Measurements from ENCODE around the gene KCNAB3.

KCNAB3 gene

DNA sequence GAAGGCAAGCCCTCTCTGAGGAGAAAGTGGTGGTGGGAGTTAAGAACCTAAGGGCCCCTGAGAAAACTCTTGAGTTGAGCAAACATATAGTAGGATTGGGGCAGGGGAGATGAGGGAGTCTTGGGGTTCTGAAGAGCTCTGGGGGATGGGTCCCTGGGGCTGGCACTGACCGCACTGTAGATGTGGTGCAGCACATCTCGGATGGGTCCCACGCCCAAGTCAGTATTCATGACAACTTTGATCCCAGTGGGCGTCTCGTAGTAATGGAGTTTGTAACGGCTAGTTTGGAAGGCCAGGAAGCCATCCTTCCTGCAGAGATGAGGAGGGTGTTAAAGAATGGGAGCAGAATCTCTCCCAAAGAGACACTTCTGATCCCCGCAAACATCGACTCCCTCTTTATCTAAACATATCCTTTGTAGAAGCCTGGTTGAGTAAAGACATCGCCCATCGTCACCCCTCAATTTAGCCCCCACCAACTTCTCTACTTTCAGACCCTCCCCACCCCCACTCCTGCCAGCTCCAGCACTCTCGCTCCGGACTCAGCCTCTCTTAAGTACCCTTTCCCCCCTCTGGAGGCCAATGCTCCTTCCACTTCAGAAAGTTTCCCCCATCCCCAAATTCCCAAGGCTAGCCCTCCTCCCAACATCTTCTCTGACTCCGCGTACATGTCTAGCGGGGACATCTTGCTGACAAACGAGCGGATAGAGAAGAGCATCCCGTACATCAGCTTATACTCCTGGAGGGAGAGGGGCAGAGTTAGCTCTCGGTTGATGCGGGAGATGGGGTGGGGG is 1.4 kb upstream of the KCNAB3 start:
- Mint-ChIP-seq H3K27me3 (no peaks in the 10 kb centered on the region), H3K4me1 (ENCODE audit: low read depth) (peaks cover 63% of the 10 kb centered on the region)

DNA sequence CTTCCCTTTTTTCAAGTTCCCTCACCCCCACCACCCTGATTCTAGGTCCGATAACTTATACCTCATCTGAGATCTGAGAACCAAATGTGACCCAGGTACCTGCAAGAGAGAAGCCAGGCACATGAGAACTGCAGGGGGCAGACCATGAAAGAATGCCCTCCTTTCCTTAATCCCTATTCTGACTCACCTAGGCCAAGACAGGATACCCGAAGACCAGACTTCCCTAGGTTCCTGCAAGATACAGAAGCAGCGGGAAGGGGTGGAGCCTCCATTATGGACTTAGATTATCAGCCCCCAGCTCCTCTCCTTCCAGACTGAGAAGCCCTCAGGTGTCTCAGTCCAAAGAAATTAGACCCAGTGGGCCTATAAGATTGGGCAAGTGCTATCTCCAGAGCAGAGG is 2.1 kb downstream of the KCNAB3 start:
- intact Hi-C loops (cut with micrococcal nuclease), result no loop called here

More for the DNA sequence above, 1.4 kb upstream of the KCNAB3 start:
- H3K4me3 Mint-ChIP-seq, result peak overlapping the region; percentile 91
- H3K27ac Mint-ChIP-seq, result peak overlapping the region; percentile 91
- intact Hi-C loops (cut with micrococcal nuclease), result loop anchor here (5.0 kb wide), 1 partner anchor 44 kb away; the partner anchor contains the start of gene CHD3
- no peaks in the 10 kb centered on the region for H3K9me3 Mint-ChIP-seq
- peaks cover 68% of the 10 kb centered on the region for H3K36me3 Mint-ChIP-seq (ENCODE audit: low read depth)

DNA sequence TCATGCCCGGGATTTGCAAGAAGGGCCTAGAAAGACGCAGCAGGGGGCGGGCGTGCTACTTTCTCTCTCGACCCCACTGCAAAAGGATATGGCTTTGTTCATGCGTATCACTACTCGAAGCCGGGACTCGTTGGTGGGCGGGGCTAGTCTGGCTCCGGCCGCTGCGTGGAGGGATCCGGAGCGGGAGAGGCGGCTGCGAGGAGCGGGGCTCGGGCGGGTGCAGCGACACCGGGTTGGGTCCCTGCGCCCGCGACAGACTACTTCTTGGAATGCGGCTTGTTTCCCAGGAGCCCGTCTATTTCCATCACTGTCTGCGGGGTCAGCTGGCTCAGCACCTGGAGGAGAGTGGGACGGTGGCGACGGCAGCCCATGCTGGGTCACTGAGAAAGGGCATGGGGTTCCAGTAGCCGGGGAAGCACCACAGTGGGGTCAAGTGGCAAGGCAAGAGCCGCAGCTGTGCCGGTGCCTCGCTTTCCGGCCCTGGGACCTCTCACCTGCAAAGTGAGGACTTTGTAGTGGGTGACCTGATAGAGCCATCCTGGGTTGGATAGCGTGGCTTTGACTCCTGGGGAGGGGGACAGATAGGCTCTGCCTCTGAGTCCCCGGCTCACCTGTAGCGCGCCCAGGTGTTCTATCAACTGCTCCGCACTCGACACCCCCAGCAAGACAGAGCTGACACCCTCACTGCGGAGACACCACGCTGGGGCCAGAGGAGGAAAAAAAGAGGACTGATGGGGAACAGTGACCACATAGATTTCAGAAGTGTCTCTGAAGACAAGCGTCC is 6.6 kb downstream of the KCNAB3 start:
- intact Hi-C loops (cut with micrococcal nuclease), result no loop called here
- Mint-ChIP-seq H3K4me1 (ENCODE audit: low read depth) (peaks cover 43% of the 10 kb centered on the region), H3K27me3 (no peaks in the 10 kb centered on the region), H3K27ac (peak overlapping the region; percentile 84), H3K9me3 (no peaks in the 10 kb centered on the region), H3K36me3 (ENCODE audit: low read depth) (peaks cover 9% of the 10 kb centered on the region), H3K4me3 (peak overlapping the region; percentile 75)

More for the DNA sequence above, 2.1 kb downstream of the KCNAB3 start:
- Mint-ChIP-seq H3K4me3 (no peak overlapping the region), H3K36me3 (ENCODE audit: low read depth) (peaks cover 47% of the 10 kb centered on the region), H3K27me3 (no peaks in the 10 kb centered on the region), H3K27ac (no peak overlapping the region), H3K4me1 (ENCODE audit: low read depth) (peaks cover 51% of the 10 kb centered on the region), H3K9me3 (no peaks in the 10 kb centered on the region)

DNA sequence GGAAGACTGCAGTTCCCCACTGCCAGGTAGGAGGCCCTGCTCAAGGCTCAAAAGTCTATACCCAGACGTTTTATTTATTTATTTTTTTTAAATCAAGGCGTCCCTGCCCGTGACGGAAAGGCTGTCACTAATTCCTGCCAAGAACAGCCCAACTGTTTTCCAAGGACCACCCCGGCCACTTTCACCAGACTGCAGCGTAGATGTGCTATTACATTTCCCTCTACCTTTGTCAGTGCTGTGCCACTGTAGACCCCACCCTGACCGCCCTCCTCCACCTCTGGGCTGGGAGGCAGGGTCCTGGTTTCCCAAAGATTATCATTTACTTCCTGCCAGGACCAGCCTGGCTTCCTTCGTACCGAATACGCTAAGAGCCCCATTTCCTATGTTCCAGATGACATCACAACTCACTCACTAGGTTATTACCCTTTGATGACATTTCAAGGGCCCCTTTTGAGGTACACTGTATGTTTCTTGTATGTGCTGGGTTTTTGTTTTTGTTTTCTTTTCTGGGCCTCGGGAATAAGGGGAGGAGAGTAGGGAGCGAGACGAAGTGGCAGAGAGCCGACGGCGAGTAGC is 7.3 kb downstream of the KCNAB3 start:
- Mint-ChIP-seq H3K4me3 (peak overlapping the region; percentile 75), H3K27ac (peak overlapping the region; percentile 84), H3K27me3 (no peaks in the 10 kb centered on the region), H3K9me3 (no peaks in the 10 kb centered on the region), H3K36me3 (ENCODE audit: low read depth) (peaks cover 5% of the 10 kb centered on the region), H3K4me1 (ENCODE audit: low read depth) (peaks cover 36% of the 10 kb centered on the region)
- intact Hi-C loops (cut with micrococcal nuclease), result no loop called here

DNA sequence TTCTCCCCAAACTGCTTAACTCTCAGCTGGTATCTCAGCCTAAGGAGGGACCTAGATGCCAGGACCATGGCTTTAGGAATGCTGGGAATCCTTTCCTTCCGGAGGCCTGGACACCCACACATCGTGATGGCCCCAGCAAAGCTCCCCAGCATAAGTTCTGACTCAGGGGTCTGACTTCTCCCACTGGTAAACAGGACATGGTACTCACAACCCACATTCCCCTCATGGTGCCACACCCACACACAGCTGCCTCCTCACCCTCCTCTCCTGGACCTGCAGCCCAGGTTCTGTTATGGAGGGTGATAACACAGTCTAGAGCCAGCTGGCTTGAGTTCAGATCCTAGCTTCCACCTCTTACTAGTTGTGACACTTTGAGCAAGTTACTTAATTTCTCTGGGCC is 12.8 kb downstream of the KCNAB3 start:
- peaks cover 39% of the 10 kb centered on the region for H3K4me1 Mint-ChIP-seq (ENCODE audit: low read depth)
- peak overlapping the region; percentile 98 for H3K4me3 Mint-ChIP-seq
- no peaks in the 10 kb centered on the region for H3K9me3 Mint-ChIP-seq
- intact Hi-C loops (cut with micrococcal nuclease), result no loop called here
- H3K27me3 Mint-ChIP-seq, result no peaks in the 10 kb centered on the region
- peak overlapping the region; percentile 94 for H3K27ac Mint-ChIP-seq
- H3K36me3 Mint-ChIP-seq (ENCODE audit: low read depth), result peaks cover 9% of the 10 kb centered on the region

DNA sequence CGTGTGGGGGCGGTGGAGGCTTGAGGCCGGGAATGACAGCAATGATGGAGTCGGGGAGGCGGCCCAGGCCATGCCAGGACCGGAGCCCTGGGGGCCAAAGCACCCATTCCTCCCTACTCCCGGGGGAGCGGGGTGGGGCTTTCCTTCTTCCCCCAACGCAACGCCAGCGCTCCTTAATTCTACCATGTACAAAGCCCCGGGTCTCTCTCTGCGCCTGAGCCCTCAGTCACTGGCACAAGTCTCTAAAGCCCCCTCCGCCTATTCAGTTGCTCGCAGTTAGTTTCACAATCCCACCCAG is 13.3 kb downstream of the KCNAB3 start:
- intact Hi-C loops (cut with micrococcal nuclease), result no loop called here
- H3K4me3 Mint-ChIP-seq, result peak overlapping the region; percentile 98

DNA sequence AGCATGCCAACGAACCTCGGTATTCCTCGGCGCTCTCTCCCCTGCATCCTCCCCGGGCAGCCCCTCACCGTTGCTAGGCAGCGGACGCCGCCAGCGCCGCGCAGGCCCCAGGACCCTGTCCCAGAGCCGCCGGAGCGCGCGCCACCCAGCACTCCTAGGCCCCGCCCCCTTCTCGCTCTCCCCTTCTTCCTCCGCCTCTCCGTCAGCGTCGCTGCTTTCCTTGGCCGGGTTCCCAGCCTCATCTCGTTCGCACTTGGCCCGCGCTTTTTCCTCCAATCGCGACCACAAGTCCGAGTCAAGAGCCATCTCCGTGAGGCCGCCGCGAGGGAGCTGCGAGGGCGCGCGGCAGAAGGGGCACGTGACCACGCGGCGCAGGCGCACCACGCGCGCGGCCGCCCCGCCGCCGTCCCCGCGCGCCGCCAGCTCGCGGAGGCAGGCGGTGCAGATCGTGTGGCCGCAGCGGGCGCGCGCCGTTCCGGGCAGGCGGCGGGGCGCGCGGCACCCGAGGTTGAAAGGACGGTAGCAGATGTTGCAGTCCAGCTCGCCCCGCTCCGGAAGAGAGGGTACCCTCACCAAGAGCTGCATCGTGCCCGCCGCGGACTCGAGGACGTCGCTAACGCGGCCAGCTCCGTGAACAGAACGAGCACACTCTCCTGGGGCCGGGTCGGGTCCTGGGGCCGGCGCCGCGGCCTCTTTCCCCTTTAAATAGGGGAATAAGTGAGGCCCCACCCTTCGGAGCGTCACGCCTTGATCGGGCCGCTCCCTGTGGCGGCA is 13.9 kb downstream of the KCNAB3 start, which contains the start of gene RNF227:
Gene RNF227, minus strand, starts transcription at position 679 of the 774 bp plus-strand sequence. Its CDS starts 94 bp downstream, at position 585.
- peak within 1 kb of the TSS; percentile 94 for H3K27ac Mint-ChIP-seq
- intact Hi-C loops (cut with micrococcal nuclease), result no loop called here

More for the DNA sequence above, 13.3 kb downstream of the KCNAB3 start:
- Mint-ChIP-seq H3K27me3 (no peaks in the 10 kb centered on the region), H3K27ac (peak overlapping the region; percentile 94), H3K9me3 (no peaks in the 10 kb centered on the region), H3K4me1 (ENCODE audit: low read depth) (peaks cover 39% of the 10 kb centered on the region), H3K36me3 (ENCODE audit: low read depth) (peaks cover 14% of the 10 kb centered on the region)

DNA sequence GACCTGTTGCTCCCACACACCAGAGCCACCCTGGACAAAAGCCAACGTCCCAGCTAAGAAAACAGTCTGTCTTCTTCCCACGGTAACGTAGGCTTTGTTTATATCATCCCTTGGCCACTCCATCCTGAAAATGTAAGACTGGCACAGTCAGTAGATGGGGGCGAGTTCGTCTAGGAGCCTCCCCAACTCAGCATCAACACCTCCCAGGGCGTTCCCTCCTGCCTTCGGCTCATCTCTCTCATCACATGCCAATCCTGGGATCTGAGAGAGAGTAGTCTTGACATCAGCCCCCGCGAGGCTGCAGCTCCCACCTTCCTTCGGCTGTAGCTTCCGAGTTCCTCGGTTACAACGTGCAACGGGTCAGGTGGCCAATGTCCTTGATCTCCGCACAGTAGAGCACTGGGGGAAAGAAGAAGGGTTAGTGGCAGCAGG is 14.5 kb downstream of the KCNAB3 start:
- H3K9me3 Mint-ChIP-seq, result no peaks in the 10 kb centered on the region
- intact Hi-C loops (cut with micrococcal nuclease), result no loop called here

More for the DNA sequence above, 13.9 kb downstream of the KCNAB3 start, which contains the start of gene RNF227:
- Mint-ChIP-seq H3K4me1 (ENCODE audit: low read depth) (peaks cover 44% of the 10 kb centered on the region), H3K36me3 (ENCODE audit: low read depth) (peaks cover 19% of the 10 kb centered on the region), H3K9me3 (no peaks in the 10 kb centered on the region), H3K27me3 (no peaks in the 10 kb centered on the region), H3K4me3 (peak within 1 kb of the TSS; percentile 98)

DNA sequence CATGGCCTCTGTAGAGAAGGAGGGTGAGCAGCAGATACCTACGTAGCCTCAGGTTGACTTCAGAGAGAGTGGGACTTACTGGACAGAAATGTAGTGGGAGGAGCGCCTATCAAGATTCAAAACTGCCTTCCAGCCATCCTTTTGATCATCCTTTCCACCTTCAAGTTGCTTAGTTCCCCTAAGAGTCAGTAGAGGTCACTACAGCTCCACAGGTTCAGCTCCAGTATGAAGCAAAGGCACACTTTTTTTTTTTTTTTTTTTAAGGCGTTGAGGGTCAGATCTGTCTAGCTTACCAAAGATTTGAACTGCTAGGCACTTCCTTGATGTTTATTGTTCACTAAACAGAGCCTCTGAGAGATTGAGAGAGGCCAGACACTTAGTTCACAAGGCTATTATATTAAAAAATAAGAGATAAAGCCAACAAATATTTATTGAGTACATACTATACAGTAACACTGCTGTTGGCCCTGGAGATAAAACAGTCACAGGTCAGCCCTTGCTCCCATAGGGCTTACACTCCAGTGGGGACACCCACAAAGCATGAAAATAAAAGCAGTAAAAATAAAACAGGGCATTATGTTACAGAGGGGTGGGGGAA is 16.6 kb downstream of the KCNAB3 start:
- intact Hi-C loops (cut with micrococcal nuclease), result loop anchor here (1.0 to 2.0 kb wide), 3 partner anchors 76 to 144 kb away; no protein-coding TSS in a partner anchor
- no peak overlapping the region for H3K4me3 Mint-ChIP-seq

More for the DNA sequence above, 14.5 kb downstream of the KCNAB3 start:
- Mint-ChIP-seq H3K36me3 (ENCODE audit: low read depth) (peaks cover 25% of the 10 kb centered on the region), H3K27me3 (no peaks in the 10 kb centered on the region), H3K4me3 (peak overlapping the region; percentile 98), H3K27ac (peak overlapping the region; percentile 94), H3K4me1 (ENCODE audit: low read depth) (peaks cover 50% of the 10 kb centered on the region)

DNA sequence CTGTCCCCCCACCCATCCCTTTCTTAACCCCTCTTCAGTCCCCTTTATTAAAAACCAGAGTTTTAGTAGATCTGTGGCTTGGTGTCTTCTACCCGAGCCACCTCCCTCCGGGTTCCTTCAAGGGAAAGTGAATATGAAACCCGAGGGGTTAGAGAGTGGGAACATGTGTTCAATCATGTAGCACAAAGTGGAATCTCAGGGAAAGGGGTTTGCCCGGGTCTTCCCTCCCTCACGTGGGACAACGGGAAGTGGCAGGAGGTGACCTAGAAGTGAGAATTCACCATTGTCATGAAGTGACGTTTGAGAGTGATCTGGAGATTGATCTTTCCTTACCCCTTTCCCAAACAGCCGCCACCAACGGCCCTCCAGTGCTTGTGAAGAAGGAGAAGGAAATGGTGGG is 18.5 kb downstream of the KCNAB3 start:
- Mint-ChIP-seq H3K4me1 (ENCODE audit: low read depth) (peaks cover 48% of the 10 kb centered on the region), H3K27ac (peak overlapping the region; percentile 68), H3K9me3 (no peaks in the 10 kb centered on the region), H3K27me3 (no peaks in the 10 kb centered on the region), H3K36me3 (ENCODE audit: low read depth) (peaks cover 66% of the 10 kb centered on the region), H3K4me3 (no peak overlapping the region)
- intact Hi-C loops (cut with micrococcal nuclease), result no loop called here

More for the DNA sequence above, 16.6 kb downstream of the KCNAB3 start:
- H3K27ac Mint-ChIP-seq, result peak overlapping the region; percentile 39
- H3K4me1 Mint-ChIP-seq (ENCODE audit: low read depth), result peaks cover 58% of the 10 kb centered on the region
- H3K27me3 Mint-ChIP-seq, result no peaks in the 10 kb centered on the region
- H3K36me3 Mint-ChIP-seq (ENCODE audit: low read depth), result peaks cover 47% of the 10 kb centered on the region
- H3K9me3 Mint-ChIP-seq, result no peaks in the 10 kb centered on the region

DNA sequence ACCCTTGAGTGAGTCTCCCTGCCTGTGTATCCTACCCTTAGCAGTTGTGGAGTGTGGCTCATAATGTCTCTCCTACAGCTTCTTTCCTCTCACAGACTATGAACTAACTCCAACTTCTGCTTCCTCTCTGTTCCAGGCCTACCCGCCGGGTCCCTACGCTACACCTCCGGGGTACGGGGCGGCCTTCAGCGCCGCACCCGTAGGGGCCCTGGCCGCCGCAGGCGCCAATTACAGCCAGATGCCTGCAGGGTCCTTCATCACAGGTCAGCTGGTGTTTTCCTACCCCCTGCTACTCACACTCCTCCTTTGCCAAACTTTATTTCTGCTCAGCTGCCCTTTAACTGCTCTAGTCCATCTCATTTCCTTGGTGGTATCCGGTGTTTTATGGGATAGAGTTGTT is 18.9 kb downstream of the KCNAB3 start:
- H3K27me3 Mint-ChIP-seq, result no peaks in the 10 kb centered on the region
- H3K4me3 Mint-ChIP-seq, result no peak overlapping the region
- no peaks in the 10 kb centered on the region for H3K9me3 Mint-ChIP-seq
- H3K27ac Mint-ChIP-seq, result peak overlapping the region; percentile 68
- H3K36me3 Mint-ChIP-seq (ENCODE audit: low read depth), result peaks cover 70% of the 10 kb centered on the region
- peaks cover 44% of the 10 kb centered on the region for H3K4me1 Mint-ChIP-seq (ENCODE audit: low read depth)
- intact Hi-C loops (cut with micrococcal nuclease), result no loop called here

DNA sequence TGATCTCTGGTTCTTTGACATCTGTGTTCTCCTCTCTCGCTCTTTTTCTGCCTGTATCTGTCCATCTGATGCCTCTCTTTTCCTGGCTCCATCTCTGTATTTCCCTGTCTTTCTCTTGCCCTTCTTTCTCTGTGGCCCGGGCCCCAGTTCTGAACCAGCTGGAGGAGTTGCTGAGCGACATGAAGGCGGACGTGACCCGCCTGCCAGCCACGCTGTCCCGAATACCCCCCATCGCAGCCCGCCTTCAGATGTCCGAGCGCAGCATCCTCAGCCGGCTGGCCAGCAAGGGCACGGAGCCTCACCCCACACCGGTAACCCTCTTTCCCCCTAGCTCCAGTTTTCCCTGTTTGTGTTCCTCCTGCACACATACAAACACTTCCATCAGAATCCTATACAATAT is 19.4 kb downstream of the KCNAB3 start:
- no peaks in the 10 kb centered on the region for H3K27me3 Mint-ChIP-seq
- intact Hi-C loops (cut with micrococcal nuclease), result no loop called here
- no peak overlapping the region for H3K4me3 Mint-ChIP-seq
- H3K9me3 Mint-ChIP-seq, result no peaks in the 10 kb centered on the region
- no peak overlapping the region for H3K27ac Mint-ChIP-seq
- peaks cover 74% of the 10 kb centered on the region for H3K36me3 Mint-ChIP-seq (ENCODE audit: low read depth)
- peaks cover 40% of the 10 kb centered on the region for H3K4me1 Mint-ChIP-seq (ENCODE audit: low read depth)

DNA sequence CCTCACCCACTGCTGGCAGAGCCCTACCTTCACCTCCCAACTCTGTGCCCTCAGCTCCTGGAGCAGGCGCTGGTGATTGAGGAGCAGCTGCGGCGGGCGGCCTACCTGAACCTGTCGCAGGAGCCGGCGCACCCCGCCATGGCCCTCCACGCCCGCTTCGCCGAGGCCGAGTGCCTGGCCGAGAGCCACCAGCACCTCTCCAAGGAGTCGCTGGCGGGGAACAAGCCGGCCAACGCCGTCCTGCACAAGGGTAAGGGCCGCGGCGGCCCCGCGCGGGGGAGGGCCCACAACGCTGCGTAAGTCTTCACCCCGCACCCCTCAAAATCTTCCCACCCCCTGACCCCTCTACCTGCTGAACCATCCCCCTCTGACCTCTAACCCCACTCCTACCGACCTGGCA is 20.6 kb downstream of the KCNAB3 start:
- peaks cover 86% of the 10 kb centered on the region for H3K36me3 Mint-ChIP-seq (ENCODE audit: low read depth)
- H3K4me3 Mint-ChIP-seq, result no peak overlapping the region
- no peak overlapping the region for H3K27ac Mint-ChIP-seq
- H3K4me1 Mint-ChIP-seq (ENCODE audit: low read depth), result peaks cover 33% of the 10 kb centered on the region
- intact Hi-C loops (cut with micrococcal nuclease), result no loop called here
- no peaks in the 10 kb centered on the region for H3K27me3 Mint-ChIP-seq
- no peaks in the 10 kb centered on the region for H3K9me3 Mint-ChIP-seq

Measured in dendritic cell treated with granulocyte-macrophage colony-stimulating factor and Interleukin-4, amounts not matched to agents 40 ng/mL and 50 ng/mL, for 4 days (primary cell).